GM23248 (cell line): ENCODE measurements around the gene NLRC5. TPM values are rescaled to one million over a fixed set of nuclear protein-coding genes. Genes with fewer than 3 reads are reported as not detected.

Experiments
- DNase-seq: peaks from one replicate; pipeline ENCODE4 v3.0.0-alpha.2; 2015
- H2AFZ ChIP-seq: fragments of 200-600 bp; sonication (generic); 2 replicates; pipeline ENCODE4 v1.6.1; 2016; ENCODE audit warnings: antibody characterized with exemption
- H3F3A ChIP-seq: fragments of 200-600 bp; sonication (generic); 2 replicates; pipeline ENCODE4 v1.6.1; 2016; ENCODE audit warnings: mild to moderate bottlenecking, antibody characterized with exemption, mixed run types; ENCODE audit not compliant: insufficient read depth
- H3K27ac ChIP-seq: fragments of 200-600 bp; sonication (generic); 2 replicates; pipeline ENCODE4 v1.5.1; 2016; ENCODE audit warnings: mild to moderate bottlenecking
- H3K27me3 ChIP-seq: fragments of 200-600 bp; sonication (generic); replicated peaks from 2 replicates; pipeline ENCODE4 v1.6.1; 2016; ENCODE audit warnings: mild to moderate bottlenecking; ENCODE audit not compliant: insufficient read depth
- H3K36me3 ChIP-seq: fragments of 200-600 bp; sonication (generic); 2 replicates; pipeline ENCODE4 v1.6.1; 2016; ENCODE audit warnings: low read depth, mild to moderate bottlenecking
- H3K4me1 ChIP-seq: fragments of 200-600 bp; sonication (generic); 2 replicates; pipeline ENCODE4 v1.6.1; 2016; ENCODE audit warnings: mild to moderate bottlenecking; ENCODE audit not compliant: insufficient read depth
- H3K4me2 ChIP-seq: fragments of 200-600 bp; sonication (generic); one replicate; pipeline ENCODE4 v1.6.1; 2016; ENCODE audit warnings: mild to moderate bottlenecking; ENCODE audit not compliant: unreplicated experiment
- H3K4me3 ChIP-seq: fragments of 200-600 bp; sonication (generic); 2 replicates; pipeline ENCODE4 v1.5.1; 2016; ENCODE audit warnings: mild to moderate bottlenecking
- H3K79me2 ChIP-seq: fragments of 200-600 bp; sonication (generic); 2 replicates; pipeline ENCODE4 v1.6.1; 2016; ENCODE audit warnings: mild to moderate bottlenecking; ENCODE audit not compliant: insufficient read depth
- H3K9ac ChIP-seq: fragments of 200-600 bp; sonication (generic); 2 replicates; pipeline ENCODE4 v1.6.1; 2016; ENCODE audit warnings: mild to moderate bottlenecking
- H3K9me2 ChIP-seq: fragments of 200-600 bp; sonication (generic); 2 replicates; pipeline ENCODE4 v1.6.1; 2016; ENCODE audit warnings: mixed run types, mild to moderate bottlenecking, moderate library complexity; ENCODE audit not compliant: insufficient read depth
- H3K9me3 ChIP-seq: fragments of 200-600 bp; sonication (generic); one replicate; pipeline ENCODE4 v1.6.1; 2017; ENCODE audit warnings: low read depth
- H4K20me1 ChIP-seq: fragments of 200-600 bp; sonication (generic); 2 replicates; pipeline ENCODE4 v1.6.0; 2016; ENCODE audit not compliant: insufficient read depth
- EZH2 ChIP-seq: fragments of 200-600 bp; sonication (generic); IDR thresholded peaks from 2 replicates; pipeline ENCODE4 v1.6.1; 2018; ENCODE audit warnings: antibody characterized with exemption, mild to moderate bottlenecking; ENCODE audit not compliant: insufficient read depth, poor library complexity, severe bottlenecking
- EZH2phosphoT487 ChIP-seq: fragments of 200-600 bp; sonication (generic); IDR thresholded peaks from 2 replicates; pipeline ENCODE4 v1.6.1; 2018; ENCODE audit warnings: antibody characterized with exemption, moderate library complexity, mild to moderate bottlenecking, low read depth; ENCODE audit not compliant: insufficient read depth
- WGBS, 2 experiments: methylation state at CpG; one replicate each; pipeline ENCODE4 v1.1.6; 2015 to 2017; ENCODE audit warnings: low lambda C conversion rate in 2 of 2, low coverage in 1 of 2; ENCODE audit errors: missing lambda C conversion rate in 2 of 2; 5-methylcytosine and 5-hydroxymethylcytosine counted together
- in situ Hi-C: fragments of 300-500 bp; cut with MboI; formaldehyde crosslinking; loops from 2 replicates; pipeline ENCODE4 v1.15.0; 2020
- polyA plus RNA-seq: library from polyadenylated mRNA; unstranded; fragments of >200 nt; fragmentation: Nextera tagmentation; extraction: Ambion mirVana; gene quantifications from 2 replicates; pipeline ENCODE4 v1.2.1, GENCODE V29; 2016
- total RNA-seq: library from RNA; depleted of rRNA; stranded (reverse); fragments of >200 nt; shearing (Covaris generic); gene quantifications from 2 replicates; pipeline ENCODE4 v1.2.3, GENCODE V29; 2014

NLRC5 gene
- total and polyA plus RNA-seq, 2 experiments from 2014 or later, result 10.6 to 17.1 TPM

- no peaks in the 10 kb centered on the region for H3K9me3 ChIP-seq
- no peak overlapping the region for H3K27ac ChIP-seq
- H3F3A ChIP-seq, result no peaks in the 10 kb centered on the region; the same call in 1 of the 2 replicates
- peaks cover 27% of the 10 kb centered on the region for H3K4me1 ChIP-seq
- no peak overlapping the region for H3K4me3 ChIP-seq
- no peaks in the 10 kb centered on the region for H4K20me1 ChIP-seq
- H2AFZ ChIP-seq, result no peak overlapping the region
- H3K79me2 ChIP-seq, result peaks cover 95% of the 10 kb centered on the region
- no peak overlapping the region for H3K9ac ChIP-seq
- H3K4me2 ChIP-seq, result no peak overlapping the region
- in situ Hi-C loops, result no loop called here
- TF ChIP-seq EZH2phosphoT487 (no peak), EZH2 (no peak)
- H3K27me3 ChIP-seq, result no peaks in the 10 kb centered on the region
- H3K36me3 ChIP-seq, result no peaks in the 10 kb centered on the region
- DNase-seq, result no peak
- 98% methylated on average over 3 of the region's 3 CpGs for WGBS, 2 experiments
- H3K9me2 ChIP-seq, result no peaks in the 10 kb centered on the region
Observed at GRCh38 chr16:56998352-56998751, 9.0 kb downstream of the NLRC5 start.

DNA sequence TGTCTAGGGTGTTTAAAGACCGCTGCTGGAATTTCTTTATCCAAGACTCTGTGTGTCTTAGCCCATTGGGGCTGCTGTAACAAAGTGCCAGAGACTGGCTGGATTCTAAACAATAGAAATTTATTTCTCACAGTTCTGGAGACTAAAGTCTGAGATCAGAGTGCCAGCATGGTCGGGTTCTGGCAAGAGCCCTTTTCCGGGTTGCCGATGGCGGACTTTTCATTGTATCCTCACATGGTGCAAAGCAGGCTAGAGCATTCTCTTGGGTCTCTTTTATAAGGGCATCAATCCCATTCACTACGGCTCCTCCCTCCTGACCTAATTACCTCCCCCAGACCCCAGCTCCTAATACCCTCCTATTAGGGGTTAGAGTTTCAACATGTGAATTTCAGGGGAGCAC is 9.5 kb downstream of the NLRC5 start:
- Histone ChIP-seq H3K4me1 (peaks cover 24% of the 10 kb centered on the region), H3K4me3 (no peak overlapping the region), H3K9ac (0 out of 2 replicates have a peak overlapping the region, but pooled peaks have one; percentile 78), H3K36me3 (no peaks in the 10 kb centered on the region), H3K9me3 (no peaks in the 10 kb centered on the region), H3K27me3 (no peaks in the 10 kb centered on the region), H3F3A (no peaks in the 10 kb centered on the region; the same call in 1 of the 2 replicates), H3K9me2 (no peaks in the 10 kb centered on the region), H3K79me2 (peaks cover 91% of the 10 kb centered on the region), H3K4me2 (no peak overlapping the region), H4K20me1 (no peaks in the 10 kb centered on the region), H2AFZ (no peak overlapping the region), H3K27ac (no peak overlapping the region)
- DNase-seq, result no peak
- TF ChIP-seq EZH2phosphoT487, result no peak
- no peak for TF ChIP-seq EZH2
- in situ Hi-C loops, result no loop called here
- 96 to 98% methylated on average over 6 of the region's 6 CpGs for WGBS, 2 experiments

DNA sequence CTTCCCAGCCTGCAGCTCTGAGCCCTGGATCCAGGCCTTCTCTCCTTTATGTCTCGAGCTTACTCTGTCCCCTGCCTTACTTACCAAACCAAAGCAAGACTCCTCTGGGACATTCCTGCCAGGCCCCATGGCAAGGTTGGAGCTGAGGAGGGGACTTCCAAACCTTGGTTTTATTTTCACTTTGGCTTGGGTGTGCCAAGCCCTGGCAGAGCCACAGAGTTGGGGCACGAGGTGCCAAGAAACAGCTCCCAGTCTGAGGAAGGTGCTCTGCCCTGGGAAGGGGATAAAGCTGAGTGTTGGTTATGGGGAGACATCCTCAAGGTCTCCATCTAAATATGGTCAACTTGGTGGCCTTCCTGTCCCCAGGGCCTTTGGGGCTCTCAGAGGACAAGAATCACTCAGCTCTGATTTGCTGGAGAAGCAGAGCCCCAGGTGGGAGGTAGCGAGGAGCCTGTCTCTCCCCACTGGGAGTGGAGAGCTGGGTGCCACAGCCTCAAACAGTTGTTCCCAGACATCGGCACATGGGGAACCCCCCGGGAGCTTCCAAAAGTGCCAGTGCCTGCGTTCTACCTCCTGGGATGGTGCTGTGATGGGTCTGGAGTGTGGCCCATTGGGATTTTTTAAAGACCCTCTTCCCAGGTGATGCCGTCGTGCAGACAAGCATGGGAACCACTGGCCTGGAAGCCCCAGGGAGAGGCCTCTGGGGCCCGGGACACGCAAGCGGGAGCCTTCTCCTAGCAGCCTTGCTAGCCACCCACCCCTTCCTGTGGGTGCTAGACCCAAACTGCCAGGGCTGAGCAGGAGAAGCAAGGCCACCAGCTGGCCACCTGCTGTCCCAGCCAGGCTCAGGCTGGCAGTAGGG is 10.3 kb downstream of the NLRC5 start:
- no peaks in the 10 kb centered on the region for H3K27me3 ChIP-seq
- no peak overlapping the region for H3K4me3 ChIP-seq
- H4K20me1 ChIP-seq, result no peaks in the 10 kb centered on the region
- in situ Hi-C loops, result no loop called here
- peak overlapping the region; percentile 78 for H3K9ac ChIP-seq
- H3K4me1 ChIP-seq, result peaks cover 24% of the 10 kb centered on the region
- peaks cover 83% of the 10 kb centered on the region for H3K79me2 ChIP-seq
- no peaks in the 10 kb centered on the region for H3K36me3 ChIP-seq
- H3K9me3 ChIP-seq, result no peaks in the 10 kb centered on the region
- peak overlapping the region; percentile 99 for H3K27ac ChIP-seq
- peak overlapping the region; percentile 56 for H3K4me2 ChIP-seq
- no peaks in the 10 kb centered on the region; the same call in 1 of the 2 replicates for H3F3A ChIP-seq
- TF ChIP-seq EZH2 (no peak), EZH2phosphoT487 (no peak)
- no peaks in the 10 kb centered on the region for H3K9me2 ChIP-seq
- no peak for DNase-seq
- 97 to 99% methylated on average over 11 of the region's 11 CpGs for WGBS, 2 experiments
- H2AFZ ChIP-seq, result no peak overlapping the region

GRCh38 chr16:57000271-57001025 is 11.1 kb downstream of the NLRC5 start:
- Histone ChIP-seq H3K9me3 (no peaks in the 10 kb centered on the region), H3K9ac (peak overlapping the region; percentile 78), H3K4me2 (peak overlapping the region; percentile 56), H3K79me2 (peaks cover 75% of the 10 kb centered on the region), H3K36me3 (no peaks in the 10 kb centered on the region), H4K20me1 (no peaks in the 10 kb centered on the region), H3K9me2 (no peaks in the 10 kb centered on the region), H2AFZ (peak overlapping the region; percentile 60), H3F3A (no peaks in the 10 kb centered on the region; the same call in 1 of the 2 replicates), H3K4me1 (peaks cover 24% of the 10 kb centered on the region), H3K27ac (peak overlapping the region; percentile 99), H3K4me3 (no peak overlapping the region), H3K27me3 (no peaks in the 10 kb centered on the region)
- 0 to 2% methylated on average over 5 of the region's 5 CpGs for whole genome bisulfite sequencing, 2 experiments
- in situ Hi-C loops, result no loop called here
- DNase-seq, result peak; percentile 97
- no peak for TF ChIP-seq EZH2
- TF ChIP-seq EZH2phosphoT487, result no peak
